ENCODE measurements around the gene ESR1. TPM values are rescaled to one million over a fixed set of nuclear protein-coding genes. Genes with fewer than 3 reads are reported as not detected.

Gene ESR1
- total and polyA plus RNA-seq, 5 experiments from 2014 or later, result 0.11 to 2.8 (median 0.44) TPM

- H3K4me1 Mint-ChIP-seq, result no peaks in the 10 kb centered on the region
- no peaks in the 10 kb centered on the region for H3K27me3 Mint-ChIP-seq
- no peaks in the 10 kb centered on the region for H3K36me3 Mint-ChIP-seq
- no peak for ATAC-seq
- H3K9me3 Mint-ChIP-seq, result no peaks in the 10 kb centered on the region
- no peak overlapping the region for H3K27ac Mint-ChIP-seq
- POLR2A ChIA-PET, result no interaction called here
- H3K4me3 Mint-ChIP-seq, result no peak overlapping the region
- DNase-seq, result no peak
Observed at GRCh38 chr6:152100183-152100618, 292.7 kb downstream of the ESR1 start.

DNA sequence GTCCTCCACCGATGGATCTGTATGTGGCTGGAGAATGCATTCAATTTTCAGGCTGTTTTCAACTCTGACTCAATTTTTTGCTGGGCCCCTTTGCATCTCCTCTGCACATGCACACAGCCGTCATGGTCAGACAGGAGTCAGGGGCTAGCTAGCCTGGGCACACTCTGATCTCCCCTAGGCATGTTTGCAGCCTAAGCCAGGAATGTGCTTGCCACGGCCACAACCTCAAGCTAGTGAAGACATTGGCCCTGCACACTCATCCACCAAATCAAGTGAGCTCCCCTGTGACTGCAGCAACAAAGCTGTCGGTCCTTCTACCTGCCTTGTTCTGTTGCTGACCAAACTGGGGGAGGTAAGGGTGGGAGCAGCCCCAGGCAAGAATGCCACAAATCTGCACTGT is 300.5 kb downstream of the ESR1 start:
- ATAC-seq, result no peak
- POLR2A ChIA-PET, result no interaction called here
- Mint-ChIP-seq H3K36me3 (no peaks in the 10 kb centered on the region), H3K27me3 (peaks cover 0 to 29% (median 10%) of the 10 kb centered on the region in 5 donors), H3K27ac (peak overlapping the region in 1 of 10 donors; percentile 63), H3K9me3 (peaks cover 0 to 5% (median 0%) of the 10 kb centered on the region in 9 donors), H3K4me1 (peaks cover 0 to 2% (median 0%) of the 10 kb centered on the region in 4 donors), H3K4me3 (no peak overlapping the region)
- DNase-seq, result no peak

DNA sequence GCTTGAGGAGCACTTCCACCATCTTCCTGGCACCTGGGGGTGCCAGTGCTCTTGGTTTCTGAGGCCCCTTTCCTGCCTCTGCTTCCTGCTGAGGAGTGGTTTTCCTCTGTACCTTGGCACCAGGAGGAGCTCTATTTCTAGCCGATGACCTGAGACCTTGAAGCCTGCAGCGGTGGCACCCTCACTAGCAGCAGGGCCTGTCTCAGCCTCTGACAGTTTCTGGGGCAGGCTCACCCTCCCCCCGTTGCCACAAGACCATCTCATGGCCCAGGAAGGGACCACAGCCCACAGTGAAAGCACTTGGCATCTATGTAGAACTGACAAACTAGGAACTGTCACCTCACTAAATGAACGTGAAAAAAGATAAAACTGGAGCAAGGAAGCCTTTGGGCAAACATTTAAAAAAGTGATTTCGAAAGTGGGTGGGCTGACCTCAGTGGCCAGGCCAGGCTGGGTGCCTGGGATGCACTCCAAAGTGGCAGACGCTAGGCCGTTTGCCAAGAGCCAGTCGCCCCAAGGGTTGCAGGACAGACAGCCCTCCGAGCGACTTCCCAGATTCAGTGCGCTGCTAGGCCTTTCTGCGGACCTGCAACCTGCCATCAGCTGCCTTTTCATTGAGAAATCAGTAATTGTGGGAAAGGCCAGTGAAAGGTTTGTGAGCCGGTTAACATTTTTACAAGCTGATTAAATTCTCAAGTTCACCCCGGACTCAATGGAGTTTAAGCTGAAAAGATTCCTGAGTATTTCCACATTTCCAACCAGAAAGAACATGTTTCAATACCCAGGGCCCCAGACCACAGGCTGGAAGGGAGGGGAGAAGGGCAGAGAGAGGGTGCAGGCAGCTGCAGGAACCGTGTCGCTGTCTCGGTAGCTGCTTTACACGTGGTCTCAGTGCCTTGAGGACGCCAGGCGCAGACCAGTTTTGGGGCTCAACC is 303.7 kb downstream of the ESR1 start:
- POLR2A ChIA-PET, result no interaction called here
- no peak overlapping the region for H3K27ac Mint-ChIP-seq
- peaks cover 0 to 29% (median 10%) of the 10 kb centered on the region in 5 donors for H3K27me3 Mint-ChIP-seq
- peaks cover 0 to 5% (median 0%) of the 10 kb centered on the region in 9 donors for H3K9me3 Mint-ChIP-seq
- no peak for DNase-seq
- H3K4me1 Mint-ChIP-seq, result peaks cover 0 to 2% (median 0%) of the 10 kb centered on the region in 4 donors
- no peak for ATAC-seq
- H3K36me3 Mint-ChIP-seq, result no peaks in the 10 kb centered on the region
- H3K4me3 Mint-ChIP-seq, result peak overlapping the region in 1 of 10 donors; percentile 22

DNA sequence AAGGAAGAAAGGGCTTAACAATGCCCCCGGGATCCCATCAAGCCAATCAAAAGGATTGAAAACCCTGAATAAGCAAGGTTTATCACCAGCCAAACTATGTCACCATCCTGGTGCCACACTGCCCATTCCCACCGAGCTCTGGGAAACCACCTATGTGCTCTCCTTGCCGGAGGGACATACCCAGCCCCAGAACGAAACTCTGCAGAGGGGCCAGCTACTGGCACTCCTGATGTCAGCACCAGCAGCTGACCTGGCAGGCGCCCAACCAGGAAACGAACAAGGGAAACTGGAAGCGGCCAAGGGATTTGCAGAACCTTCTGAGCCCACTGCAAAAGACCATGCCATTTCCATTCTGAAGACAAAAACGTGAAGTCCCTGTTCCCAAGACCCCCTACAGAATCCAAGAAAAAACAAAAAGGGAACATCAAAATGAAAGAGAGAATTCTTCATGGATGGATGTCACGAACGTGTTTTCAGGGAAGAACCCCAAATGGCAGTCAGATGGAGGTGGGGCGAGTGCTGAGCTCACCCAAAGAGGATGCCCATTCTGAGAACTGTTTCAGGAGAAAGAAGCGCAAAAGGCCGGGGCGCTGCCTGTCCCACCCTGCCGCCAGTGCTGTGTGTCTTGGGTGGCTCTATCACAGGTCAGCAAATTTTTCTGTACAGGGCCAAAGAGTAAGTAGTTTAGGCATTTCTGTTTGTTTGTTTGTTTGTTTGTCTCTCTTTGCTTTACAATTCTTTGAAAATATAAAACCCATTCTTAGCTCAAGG is 305.2 kb downstream of the ESR1 start:
- Mint-ChIP-seq H3K9me3 (no peaks in the 10 kb centered on the region), H3K36me3 (no peaks in the 10 kb centered on the region), H3K27ac (peak overlapping the region in 1 of 10 donors; percentile 31), H3K4me3 (no peak overlapping the region), H3K27me3 (peaks cover 0 to 19% (median 7%) of the 10 kb centered on the region in 5 donors), H3K4me1 (peaks cover 0 to 4% (median 0%) of the 10 kb centered on the region in 4 donors)
- no peak for DNase-seq
- no peak for ATAC-seq
- POLR2A ChIA-PET, result no interaction called here

GRCh38 chr6:152117156-152118133 is 310.0 kb downstream of the ESR1 start:
- ATAC-seq, result no peak
- Mint-ChIP-seq H3K27ac (peak overlapping the region in 9 of 10 donors; percentile 4 to 75 (median 39)), H3K9me3 (peaks cover 0 to 5% (median 0%) of the 10 kb centered on the region in 9 donors), H3K27me3 (no peaks in the 10 kb centered on the region), H3K4me3 (no peak overlapping the region), H3K4me1 (peaks cover 0 to 2% (median under 1%) of the 10 kb centered on the region in 4 donors), H3K36me3 (peaks cover 27 to 39% (median 36%) of the 10 kb centered on the region in 3 donors)
- DNase-seq, result no peak
- POLR2A ChIA-PET, result interaction anchor here (0.8 kb wide), 1 partner anchor 22 kb away, joined by 3 read pairs; no protein-coding TSS in a partner anchor

GRCh38 chr6:152118224-152118623 is 310.7 kb downstream of the ESR1 start:
- Mint-ChIP-seq H3K4me3 (no peak overlapping the region), H3K27me3 (no peaks in the 10 kb centered on the region), H3K4me1 (peaks cover 0 to 2% (median under 1%) of the 10 kb centered on the region in 4 donors), H3K9me3 (peaks cover 0 to 5% (median 0%) of the 10 kb centered on the region in 9 donors), H3K27ac (peak overlapping the region in 7 of 10 donors; percentile 9 to 68 (median 49)), H3K36me3 (peaks cover 27 to 44% (median 40%) of the 10 kb centered on the region in 3 donors)
- POLR2A ChIA-PET, result no interaction called here
- no peak for DNase-seq
- no peak for ATAC-seq

- H3K27me3 Mint-ChIP-seq, result no peaks in the 10 kb centered on the region
- ATAC-seq (no peak), DNase-seq (no peak)
- H3K36me3 Mint-ChIP-seq, result peaks cover 27 to 49% (median 43%) of the 10 kb centered on the region in 3 donors
- H3K4me3 Mint-ChIP-seq, result no peak overlapping the region
- peak overlapping the region in 2 of 10 donors; percentile 48 to 59 for H3K27ac Mint-ChIP-seq
- peaks cover 0 to 5% (median 0%) of the 10 kb centered on the region in 9 donors for H3K9me3 Mint-ChIP-seq
- H3K4me1 Mint-ChIP-seq, result peaks cover 0 to 2% (median under 1%) of the 10 kb centered on the region in 4 donors
- POLR2A ChIA-PET, result no interaction called here
Observed at GRCh38 chr6:152118678-152119077, 311.2 kb downstream of the ESR1 start.

GRCh38 chr6:152119831-152120230 is 312.3 kb downstream of the ESR1 start:
- H3K9me3 Mint-ChIP-seq, result peaks cover 0 to 5% (median 0%) of the 10 kb centered on the region in 9 donors
- no peak overlapping the region for H3K4me3 Mint-ChIP-seq
- peaks cover 0 to 2% (median under 1%) of the 10 kb centered on the region in 4 donors for H3K4me1 Mint-ChIP-seq
- POLR2A ChIA-PET, result no interaction called here
- ATAC-seq (no peak), DNase-seq (no peak)
- H3K27me3 Mint-ChIP-seq, result no peaks in the 10 kb centered on the region
- peak overlapping the region in 3 of 10 donors; percentile 5 to 80 (median 48) for H3K27ac Mint-ChIP-seq
- H3K36me3 Mint-ChIP-seq, result peaks cover 27 to 60% (median 45%) of the 10 kb centered on the region in 3 donors

DNA sequence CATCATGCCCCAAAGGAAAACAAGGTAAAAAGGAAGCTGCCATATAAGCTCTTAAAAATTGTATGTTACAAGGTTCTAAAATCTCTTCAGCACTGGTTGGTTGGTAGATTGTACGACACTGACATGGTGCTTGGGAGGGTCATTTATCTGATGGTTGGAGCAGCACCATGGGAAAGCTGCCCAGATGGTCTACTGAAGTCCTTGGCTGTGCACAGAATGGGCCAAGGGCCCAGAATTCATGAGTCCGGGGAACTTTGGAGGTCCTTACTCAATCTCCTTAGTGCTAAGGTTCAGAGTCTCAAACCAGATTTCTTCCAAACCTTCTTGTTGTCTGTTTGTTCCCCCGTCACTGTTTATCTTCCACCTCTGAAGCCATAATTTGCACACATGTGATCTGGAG is 314.4 kb downstream of the ESR1 start:
- Mint-ChIP-seq H3K9me3 (peaks cover 0 to 5% (median 0%) of the 10 kb centered on the region in 9 donors), H3K27me3 (no peaks in the 10 kb centered on the region), H3K36me3 (peaks cover 32 to 81% (median 45%) of the 10 kb centered on the region in 3 donors), H3K4me1 (peaks cover 0 to 1% (median 0%) of the 10 kb centered on the region in 4 donors), H3K4me3 (no peak overlapping the region), H3K27ac (peak overlapping the region in 4 of 10 donors; percentile 4 to 72 (median 32))
- POLR2A ChIA-PET, result no interaction called here
- ATAC-seq, result no peak
- DNase-seq, result no peak

DNA sequence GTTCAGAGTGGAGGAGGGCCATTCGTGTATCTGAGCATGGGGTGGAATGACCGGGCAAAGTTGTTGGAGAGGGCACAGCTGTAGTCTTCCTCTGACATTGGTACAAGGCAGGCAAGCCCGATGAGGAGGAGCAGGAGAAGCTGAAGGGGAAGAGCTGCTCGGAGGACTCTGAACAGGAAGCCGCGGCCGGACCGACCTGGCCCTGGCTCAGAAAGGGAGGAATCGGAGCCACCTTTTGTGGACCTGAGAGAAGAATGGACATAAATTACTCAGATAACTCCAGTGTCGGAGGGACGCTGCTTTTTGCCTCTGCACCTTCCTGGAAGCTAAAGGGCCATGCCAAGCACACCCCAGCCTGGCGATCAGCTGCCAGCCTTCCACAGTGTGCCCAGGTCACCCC is 315.0 kb downstream of the ESR1 start:
- DNase-seq, result no peak
- peaks cover 32 to 84% (median 46%) of the 10 kb centered on the region in 3 donors for H3K36me3 Mint-ChIP-seq
- peaks cover 0 to 1% (median 0%) of the 10 kb centered on the region in 4 donors for H3K4me1 Mint-ChIP-seq
- peaks cover 0 to 5% (median 0%) of the 10 kb centered on the region in 9 donors for H3K9me3 Mint-ChIP-seq
- H3K27me3 Mint-ChIP-seq, result no peaks in the 10 kb centered on the region
- ATAC-seq, result no peak
- POLR2A ChIA-PET, result no interaction called here
- peak overlapping the region in 4 of 10 donors; percentile 4 to 59 (median 32) for H3K27ac Mint-ChIP-seq
- no peak overlapping the region for H3K4me3 Mint-ChIP-seq

- H3K36me3 Mint-ChIP-seq, result peaks cover 32 to 91% (median 48%) of the 10 kb centered on the region in 3 donors
Observed at GRCh38 chr6:152123076-152123475, 315.6 kb downstream of the ESR1 start.

More at GRCh38 chr6:152123076-152123475, 315.6 kb downstream of the ESR1 start:
- POLR2A ChIA-PET, result no interaction called here
- Mint-ChIP-seq H3K4me1 (peaks cover 0 to under 1% (median 0%) of the 10 kb centered on the region in 4 donors), H3K4me3 (no peak overlapping the region), H3K27ac (peak overlapping the region in 1 of 10 donors; percentile 23), H3K27me3 (no peaks in the 10 kb centered on the region), H3K9me3 (peaks cover 0 to 4% (median 0%) of the 10 kb centered on the region in 9 donors)
- ATAC-seq, result no peak
- no peak for DNase-seq

All from naive thymus-derived CD8-positive, alpha-beta T cell (primary cell).